H1 (cell line): Measurements from ENCODE around the gene GLCE. TPM values are rescaled to one million over a fixed set of nuclear protein-coding genes. Genes with fewer than 3 reads are reported as not detected.

Source experiments
- CHD1 ChIP-seq: IDR thresholded peaks from 2 replicates; pipeline ENCODE4 v1.6.1; 2012; ENCODE audit warnings: low read depth, low read length, improper control_type of control experiment
- CHD2 ChIP-seq: IDR thresholded peaks from 2 replicates; pipeline ENCODE4 v1.6.1; 2012; ENCODE audit warnings: low read length, improper control_type of control experiment
- GABPA ChIP-seq: IDR thresholded peaks from 2 replicates; pipeline ENCODE4 v1.6.1; 2011; ENCODE audit warnings: mild to moderate bottlenecking, low read length, moderate library complexity, borderline replicate concordance; ENCODE audit not compliant: insufficient read depth
- KDM5A ChIP-seq: fragments of 200-600 bp; IDR thresholded peaks from 2 replicates; pipeline ENCODE4 v1.7.1; 2012; ENCODE audit warnings: mild to moderate bottlenecking, low read length, inconsistent platforms, mixed read lengths
- NANOG ChIP-seq: IDR thresholded peaks from 2 replicates; pipeline ENCODE4 v1.6.1; 2011; ENCODE audit warnings: low read length, low read depth, mild to moderate bottlenecking, inconsistent platforms; ENCODE audit not compliant: insufficient read depth, poor library complexity, severe bottlenecking
- POU5F1 ChIP-seq: IDR thresholded peaks from 2 replicates; pipeline ENCODE4 v1.6.1; 2011; ENCODE audit warnings: low read depth, mild to moderate bottlenecking, low read length, moderate library complexity
- polyA plus RNA-seq, 7 experiments: library from polyadenylated mRNA; depleted of rRNA in 3 of 7; stranded (reverse) in 5 of 7; unstranded in 2 of 7; fragments of >200 nt in 5 of 7; fragments of 200-250 nt in 2 of 7; gene quantifications; 1 replicate in 5 of 7; 2 replicates in 1 of 7; 4 replicates in 1 of 7; pipeline versions ENCODE4 v1.2.1 to v1.2.3, GENCODE V29; 2011 to 2013; ENCODE audit warnings: missing spikeins in 2 of 7, mixed read lengths in 2 of 7
- total RNA-seq: library from RNA; stranded (reverse); fragmentation: NEBNext Ultra II Directional; extraction: Animal tissue kit (Norgen Biotek cat#: 25700); gene quantifications from 2 replicates; pipeline ENCODE4 v1.2.1, GENCODE V29; 2021

GLCE gene
- total and polyA plus RNA-seq, 2 of the 8 experiments (the other 6 are each of a cell fraction or from before 2014, with no cell fraction given) = 17.1 to 22.7 TPM

DNA sequence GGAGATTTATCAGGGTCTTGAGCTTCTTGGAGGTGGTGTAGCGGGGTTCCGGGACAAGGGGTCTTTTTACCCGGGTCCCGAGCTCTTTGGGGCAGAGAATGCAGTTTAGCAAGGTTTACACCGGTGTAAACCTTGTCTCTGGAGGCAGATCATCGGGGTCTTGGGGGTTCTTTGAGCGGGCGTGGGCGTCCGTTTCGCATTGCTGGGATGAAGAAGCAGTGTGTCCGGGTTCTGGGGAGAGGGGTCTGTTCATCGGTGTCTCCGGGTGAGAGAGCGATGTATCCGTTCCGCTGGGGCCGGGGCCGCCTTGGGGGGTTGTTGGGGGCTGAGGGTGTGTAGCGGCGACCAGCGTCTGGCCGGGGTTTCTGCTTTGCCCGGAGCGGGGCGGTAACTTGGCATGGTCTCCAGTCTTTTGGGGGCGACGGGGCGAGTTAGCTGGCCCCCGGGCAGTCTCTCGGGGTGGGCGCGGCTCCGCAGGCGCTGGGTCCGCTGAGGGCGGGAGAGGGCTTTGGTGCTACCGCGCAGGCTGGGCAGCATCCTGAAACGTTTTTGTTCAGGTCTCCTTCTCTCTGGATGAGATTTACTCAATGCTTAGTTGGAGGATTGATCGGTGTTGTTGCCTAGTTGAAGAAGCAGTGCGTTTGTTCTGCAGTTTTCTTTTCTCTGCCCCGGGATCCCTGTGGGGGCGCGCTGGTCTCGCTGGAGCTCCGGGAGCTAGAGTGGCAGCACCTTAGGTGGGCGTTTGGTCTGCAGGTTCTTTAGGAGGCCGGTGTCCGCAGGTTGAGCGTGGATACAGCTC lies 843 bp downstream of the GLCE start (continued):
- TF ChIP-seq CHD1 (no peak), CHD2 (peak; percentile 11; the same call in 1 of the 2 replicates), GABPA (no peak), POU5F1 (no peak), KDM5A (no peak), NANOG (no peak)
- TF ChIP-seq, all 59 proteins: peak for 8
